Ecto neural progenitor cell (in vitro differentiated cells): ENCODE data around the gene TEX36.
"Not testable (repeated sequence)": the region's sequence is repeated elsewhere in the genome, so short reads cannot be mapped to it uniquely, and the experiment has no call there.

Source experiments
- DNase-seq: peaks from one replicate; pipeline ENCODE4 v3.0.0-alpha.2; 2018; ENCODE audit warnings: low spot score

TEX36 gene

DNA sequence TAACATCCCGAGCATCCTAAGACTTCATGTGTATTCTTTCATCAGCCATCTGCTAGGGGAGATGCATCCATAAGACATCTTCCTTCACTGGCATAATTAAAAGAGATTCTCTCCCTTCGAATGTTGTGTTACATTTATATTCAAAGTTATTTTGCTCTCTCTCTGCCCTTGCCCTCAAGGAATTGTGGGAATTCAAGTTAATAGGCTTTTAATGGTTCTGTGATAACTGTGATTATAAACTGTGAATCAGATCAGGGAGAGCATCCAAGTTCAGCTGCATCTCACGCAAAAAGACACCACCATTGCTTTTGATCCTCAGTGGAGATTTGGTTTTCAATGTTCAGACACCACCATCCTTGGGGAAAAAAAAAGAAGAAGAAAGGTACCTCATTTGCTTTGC lies 9.2 kb upstream of the TEX36 start:
- DNase-seq: no peak

DNA sequence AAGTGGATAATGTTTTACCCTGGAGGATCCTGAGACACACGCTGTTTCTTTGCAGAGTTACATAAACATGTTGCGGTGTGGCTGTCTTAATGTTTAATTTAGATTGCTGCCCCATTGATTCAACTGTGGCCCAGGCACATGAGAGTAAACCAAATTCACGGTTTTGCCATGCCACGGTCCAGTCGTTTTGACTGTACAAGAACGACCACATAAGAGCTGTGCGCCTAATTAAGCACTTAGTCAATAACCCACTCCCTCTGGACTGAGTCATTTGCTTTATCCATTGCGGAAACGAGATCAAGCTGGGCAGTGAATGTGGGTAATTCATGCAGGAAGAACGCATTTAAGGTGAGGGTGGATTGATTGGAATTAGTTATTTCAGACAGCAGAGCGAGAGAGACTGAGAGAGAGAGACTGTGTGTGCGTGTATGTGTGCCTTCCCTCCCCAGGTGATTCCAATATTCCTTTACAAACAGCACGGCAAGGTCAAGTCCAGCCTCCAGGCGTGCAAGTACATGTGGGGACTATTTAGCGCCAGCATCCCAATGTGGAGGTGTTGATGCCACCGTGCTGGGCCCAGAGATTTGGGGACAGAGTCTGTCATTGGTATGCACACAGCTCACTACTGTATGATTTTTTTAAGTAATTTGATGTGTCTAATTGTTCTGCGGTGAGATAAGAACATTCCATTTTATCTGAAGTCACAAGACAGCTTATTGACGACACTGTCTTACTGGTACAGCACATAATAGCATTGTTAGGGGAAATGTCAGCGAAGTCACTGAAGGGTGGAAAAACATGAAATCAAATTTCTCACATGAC lies 8.4 kb upstream of the TEX36 start:
- DNase-seq: no peak

DNA sequence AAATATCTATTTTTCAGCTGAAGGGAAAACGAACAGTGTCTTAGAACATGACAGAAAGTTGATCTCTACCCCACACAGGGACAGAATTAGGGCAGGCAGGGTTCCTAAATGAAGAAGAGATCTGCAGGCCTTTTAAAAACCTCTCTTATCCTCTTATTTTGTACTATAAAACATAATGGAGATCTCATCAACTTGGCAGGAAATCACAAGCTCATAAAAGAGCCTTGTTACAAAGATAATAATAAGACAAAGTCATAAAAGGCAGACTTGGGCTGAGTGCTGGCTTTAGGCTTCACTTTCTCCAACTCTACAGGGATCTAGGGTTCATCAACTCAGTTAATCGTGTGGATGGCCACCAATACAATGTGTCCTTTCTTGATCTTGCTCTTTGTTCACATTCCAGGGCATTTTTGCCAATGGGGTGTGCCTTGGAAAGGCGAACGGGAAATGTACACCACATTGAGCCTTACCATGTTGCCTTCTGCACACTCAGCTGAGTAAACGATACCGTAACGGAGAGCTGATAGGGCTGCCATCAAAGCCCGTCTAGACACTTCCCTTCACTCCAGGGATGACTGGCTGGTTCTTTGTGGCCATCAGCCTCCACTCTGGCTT lies 7.1 kb upstream of the TEX36 start:
- no peak for DNase-seq

DNA sequence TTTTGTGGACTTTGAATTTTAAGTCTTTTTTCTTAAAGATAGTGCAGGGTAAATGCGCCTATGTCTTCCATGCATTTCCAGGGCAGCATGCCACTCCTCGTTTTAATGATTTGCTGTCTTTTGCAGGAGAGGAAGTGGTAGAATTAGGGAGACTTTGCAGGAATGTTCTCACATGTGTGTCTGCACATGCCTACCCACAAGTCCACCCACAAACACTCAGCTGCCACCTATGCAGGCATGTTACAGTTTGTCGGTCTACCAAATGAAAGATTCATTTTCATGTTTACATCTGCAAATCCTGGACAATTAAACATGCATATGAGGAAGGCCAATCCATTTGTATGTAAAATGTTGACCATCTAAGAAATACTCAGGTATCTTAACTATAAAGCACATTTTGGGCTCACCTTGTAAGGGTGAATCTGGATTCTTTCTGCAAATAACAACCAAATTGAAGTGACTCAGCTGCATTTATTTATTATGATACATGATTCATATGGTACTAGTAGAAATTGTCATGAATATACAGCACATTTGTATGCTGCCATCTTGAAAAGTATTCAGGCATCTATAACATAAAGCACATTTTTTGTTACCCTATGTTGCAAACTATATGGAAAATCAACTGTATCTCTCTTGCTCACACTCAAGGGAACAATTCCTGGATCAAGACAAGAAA lies 4.7 kb upstream of the TEX36 start:
- no peak for DNase-seq

DNA sequence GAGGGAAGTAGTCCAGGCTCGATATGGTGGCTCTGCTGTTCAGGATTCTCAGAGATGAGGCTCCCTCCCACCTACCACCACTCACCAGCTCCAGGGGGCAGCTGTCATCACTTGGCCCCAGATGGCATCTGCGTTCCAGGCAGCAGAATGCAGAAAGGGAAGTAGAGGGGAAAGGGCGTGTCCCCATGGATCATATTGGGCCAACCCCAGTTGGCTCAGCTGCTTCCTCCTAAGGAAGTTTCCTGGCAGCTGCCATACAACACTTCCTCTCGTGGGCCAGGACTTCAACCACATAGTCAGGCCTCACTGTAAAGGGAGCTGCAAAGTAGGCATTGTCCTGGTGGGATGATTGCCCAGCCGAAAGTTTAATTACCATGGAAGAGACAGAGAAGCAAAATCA lies 1.6 kb upstream of the TEX36 start:
- DNase-seq: no peak

DNA sequence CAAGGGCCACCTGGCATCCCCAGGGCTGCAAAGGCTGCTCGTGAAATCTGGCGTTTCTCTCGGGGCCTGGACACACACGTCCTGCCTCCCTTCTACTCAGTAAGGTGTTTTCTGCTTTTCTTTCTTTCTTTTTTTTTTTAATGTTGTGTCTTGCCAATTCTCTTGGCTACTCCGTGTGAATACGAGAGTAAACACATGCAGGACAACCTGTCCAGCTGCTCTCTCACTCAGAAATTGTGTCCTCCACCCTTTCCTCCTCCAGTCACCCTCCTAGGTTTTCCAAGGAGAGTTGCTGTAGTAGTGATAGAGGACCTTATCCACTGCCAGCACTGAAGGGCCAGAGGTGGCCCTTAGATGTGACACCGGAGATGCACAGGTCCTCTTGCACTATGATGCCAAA lies 858 bp upstream of the TEX36 start:
- no peak for DNase-seq

DNA sequence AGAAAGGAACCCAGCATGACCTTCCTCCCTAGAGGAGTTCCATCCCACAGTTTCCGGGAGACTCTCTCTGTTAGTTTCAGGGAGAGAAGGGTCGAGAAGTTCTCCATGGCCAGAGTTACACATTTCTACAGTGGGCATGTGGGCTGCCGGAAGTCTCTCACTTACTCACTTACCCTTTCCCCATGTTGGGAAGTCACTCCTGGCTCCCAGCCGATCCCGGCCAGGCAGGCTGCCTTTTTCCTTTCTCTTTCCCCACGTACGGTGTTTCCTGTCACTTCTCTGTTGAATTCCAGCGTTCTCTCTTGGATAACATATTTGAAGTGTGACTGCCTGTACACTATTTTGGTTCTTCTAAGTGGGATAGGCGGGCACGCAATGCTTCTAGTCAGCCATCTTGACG lies 3.5 kb downstream of the TEX36 start:
- DNase-seq: no peak

DNA sequence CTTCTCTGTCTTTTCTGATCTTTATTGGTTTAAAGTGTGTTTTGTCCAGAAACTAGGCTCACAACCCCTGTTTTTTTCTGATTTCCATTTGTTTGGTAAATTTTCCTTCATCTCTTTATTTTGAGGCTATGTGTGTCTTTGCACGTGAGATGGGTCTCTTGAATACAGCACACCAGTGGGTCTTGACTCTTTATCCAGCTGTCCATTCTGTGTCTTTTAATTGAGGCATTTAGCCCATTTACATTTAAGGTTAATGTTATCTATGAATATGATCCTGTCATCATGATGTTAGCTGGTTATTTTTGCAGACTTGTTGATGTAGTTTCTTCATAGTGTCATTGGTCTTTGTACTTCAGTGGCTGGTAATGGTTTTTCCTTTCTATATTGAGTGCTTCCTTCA lies 10.1 kb downstream of the TEX36 start:
- no peak for DNase-seq

DNA sequence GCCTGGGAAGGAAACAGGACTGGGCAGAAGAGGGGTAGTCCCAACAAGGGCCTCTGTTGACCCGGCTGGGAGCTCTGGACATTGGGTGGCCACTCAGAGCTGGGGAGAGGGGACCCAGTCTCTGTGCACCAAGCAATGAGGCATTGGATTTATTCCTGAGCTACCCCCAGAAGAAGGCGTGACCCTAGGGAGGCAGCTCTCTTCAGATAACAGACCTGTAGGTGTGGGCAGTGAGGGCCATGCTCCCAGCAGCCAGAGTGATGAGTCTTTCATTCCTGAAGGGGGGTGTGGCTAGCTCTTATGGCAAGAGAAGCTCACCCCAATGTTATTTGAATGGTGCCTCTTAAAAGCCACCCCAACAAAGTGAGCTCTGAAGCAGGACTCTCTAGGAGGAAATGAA lies 20.4 kb downstream of the TEX36 start:
- DNase-seq: no peak

DNA sequence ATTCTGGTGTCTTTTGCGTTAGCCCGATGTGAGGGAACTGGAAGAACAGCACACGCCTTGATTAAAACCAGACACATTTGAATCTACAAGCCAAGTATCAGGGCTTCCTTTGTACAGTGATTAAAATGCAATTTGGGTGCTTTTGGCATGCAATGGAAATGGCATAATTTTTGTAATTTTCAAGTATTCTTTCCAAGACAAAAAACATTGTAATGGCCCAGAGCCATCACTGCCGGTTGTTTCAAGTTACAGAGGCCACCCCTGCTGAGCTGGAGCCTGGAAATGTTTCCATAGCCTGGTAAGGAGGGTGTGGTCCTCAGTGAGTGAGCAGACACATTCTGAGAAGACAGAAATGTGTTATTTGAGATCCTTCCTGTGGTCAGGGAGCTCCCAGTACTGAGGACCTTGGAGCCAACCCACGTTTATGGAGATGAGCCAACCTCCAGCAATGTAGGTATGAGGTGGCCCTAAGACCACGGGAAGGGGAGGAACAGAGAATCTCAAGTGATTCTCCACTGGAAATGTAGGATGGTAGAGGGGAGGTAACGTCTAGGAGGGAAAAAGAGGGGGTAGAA lies 20.9 kb downstream of the TEX36 start:
- DNase-seq: no peak

DNA sequence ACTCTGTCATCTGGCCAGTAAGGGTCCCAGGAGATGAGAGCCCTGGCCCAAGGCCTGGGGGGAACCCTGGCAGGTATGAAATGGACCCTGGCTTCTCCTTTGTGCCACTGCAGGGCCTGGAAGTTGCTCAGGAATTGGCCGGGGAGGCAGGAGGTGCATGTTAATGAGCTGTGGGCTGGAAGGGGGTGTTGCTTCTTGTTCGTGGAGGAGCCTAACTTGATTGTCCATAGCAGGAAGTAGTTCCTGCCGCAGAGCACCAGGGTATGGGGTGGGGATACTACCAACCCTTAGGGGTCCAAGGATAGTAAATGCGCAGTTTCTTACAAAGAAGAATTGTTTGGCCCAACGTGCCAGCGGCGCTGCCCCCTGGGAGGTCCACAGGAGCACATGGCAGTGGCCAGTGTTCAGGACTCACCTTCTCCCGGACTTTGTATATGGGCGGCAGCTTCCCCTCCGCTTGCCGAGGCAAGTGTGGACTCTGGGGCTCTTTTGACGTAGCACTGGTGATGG lies 21.5 kb downstream of the TEX36 start:
- no peak for DNase-seq

DNA sequence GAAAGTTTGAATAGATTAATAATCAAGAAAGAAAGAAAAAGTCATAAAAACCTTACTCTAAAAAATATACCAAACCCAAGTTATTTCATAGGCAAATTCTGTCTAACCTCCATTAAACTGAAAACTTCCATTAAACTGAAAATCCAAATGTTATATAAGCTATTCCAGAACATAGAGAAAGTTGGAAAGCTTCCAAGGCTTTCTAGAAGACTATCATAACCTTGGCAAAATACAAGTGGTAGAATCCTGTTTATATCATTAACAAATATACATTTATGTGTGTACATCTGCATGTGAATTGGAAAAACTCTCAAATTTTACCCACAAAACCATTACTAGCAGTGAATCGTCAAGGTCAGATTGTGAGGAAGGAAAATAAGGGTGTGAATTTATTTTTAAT lies 23.9 kb downstream of the TEX36 start:
- DNase-seq: no peak

DNA sequence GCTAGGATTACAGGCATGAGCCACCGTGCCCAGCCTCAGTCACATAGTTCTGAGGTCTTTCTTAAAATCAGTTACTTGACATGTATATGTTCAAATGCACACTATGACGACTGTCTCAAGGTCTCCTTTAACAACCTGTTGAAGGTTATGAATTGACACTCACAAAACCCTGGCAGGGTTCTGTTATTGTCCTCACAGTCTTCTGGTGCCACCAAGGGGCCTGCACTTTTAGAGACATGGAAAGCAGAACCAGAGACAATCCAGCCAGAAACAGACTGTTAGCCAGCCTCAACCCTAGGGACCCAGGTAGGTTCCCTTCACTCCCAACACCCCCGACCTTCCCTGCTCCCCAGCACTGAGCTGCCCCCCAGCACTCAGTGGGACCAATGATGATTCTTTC lies 26.4 kb downstream of the TEX36 start:
- DNase-seq: no peak

DNA sequence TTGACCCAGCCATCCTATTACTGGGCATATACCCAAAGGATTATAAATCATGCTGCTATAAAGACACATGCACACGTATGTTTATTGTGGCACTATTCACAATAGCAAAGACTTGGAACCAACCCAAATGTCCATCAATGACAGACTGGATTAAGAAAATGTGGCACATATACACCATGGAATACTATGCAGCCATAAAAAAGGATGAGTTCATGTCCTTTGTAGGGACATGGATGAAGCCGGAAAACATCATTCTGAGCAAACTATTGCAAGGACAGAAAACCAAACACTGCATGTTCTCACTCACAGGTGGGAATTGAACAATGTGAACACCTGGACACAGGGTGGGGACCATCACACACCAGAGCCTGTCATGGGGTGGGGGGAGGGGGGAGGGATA lies 29.9 kb downstream of the TEX36 start:
- not testable (repeated sequence) for DNase-seq

DNA sequence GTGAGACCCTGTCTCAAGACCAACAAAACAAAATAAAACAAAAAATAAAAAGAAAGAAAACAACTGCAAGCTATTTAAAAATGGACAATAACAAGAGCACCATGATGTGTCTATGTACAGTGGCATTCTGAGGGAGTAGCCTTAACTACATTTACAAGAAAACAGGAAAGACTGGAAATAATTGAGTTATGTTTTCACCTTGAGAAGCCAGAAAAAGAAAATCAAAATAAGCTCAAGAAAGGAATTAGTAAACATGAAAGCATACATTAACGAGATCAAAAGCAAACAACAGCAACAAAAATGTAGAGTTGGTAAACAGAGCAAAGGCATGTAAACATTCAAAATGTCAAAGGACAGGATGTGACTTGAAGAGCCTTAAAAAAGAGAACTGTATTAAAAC lies 36.7 kb downstream of the TEX36 start:
- DNase-seq: no peak

DNA sequence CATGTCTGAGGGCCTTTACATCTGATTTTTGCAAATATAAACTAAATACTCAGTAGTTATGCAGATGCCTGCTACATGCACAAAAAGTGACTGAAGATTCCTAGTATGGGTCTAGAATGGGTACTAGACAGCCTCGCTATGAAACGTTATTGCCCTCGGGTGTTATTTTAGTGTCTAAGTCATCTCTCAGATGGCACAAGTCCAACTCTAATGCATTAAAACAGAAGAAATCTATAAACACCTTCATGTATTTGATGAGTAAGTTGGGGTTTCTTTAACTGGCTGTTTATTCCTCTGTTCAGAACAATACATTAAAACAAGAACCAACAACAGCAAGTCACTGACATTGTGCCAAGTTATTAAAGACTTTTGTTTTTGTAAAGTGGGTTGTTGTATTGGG lies 41.6 kb downstream of the TEX36 start:
- no peak for DNase-seq

DNA sequence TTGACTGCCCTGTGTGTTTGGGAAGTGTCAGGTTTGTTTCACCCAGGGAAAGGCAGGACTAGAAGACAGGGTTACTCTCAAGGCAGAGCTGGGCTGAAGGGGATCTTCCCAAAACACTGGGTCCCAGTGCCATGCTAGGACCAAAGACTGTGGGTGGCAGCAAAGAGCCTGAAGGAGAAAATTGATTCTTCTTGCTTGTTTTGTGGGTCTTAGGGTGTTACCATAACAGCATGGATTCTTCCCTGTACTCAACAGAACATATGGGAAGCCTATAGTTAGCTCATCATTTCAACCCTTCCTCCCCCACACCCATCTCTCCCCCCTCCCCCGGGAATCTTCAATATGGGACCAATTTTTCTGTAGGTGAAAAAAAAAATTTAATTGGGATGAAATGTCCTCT lies 42.3 kb downstream of the TEX36 start:
- DNase-seq: no peak

DNA sequence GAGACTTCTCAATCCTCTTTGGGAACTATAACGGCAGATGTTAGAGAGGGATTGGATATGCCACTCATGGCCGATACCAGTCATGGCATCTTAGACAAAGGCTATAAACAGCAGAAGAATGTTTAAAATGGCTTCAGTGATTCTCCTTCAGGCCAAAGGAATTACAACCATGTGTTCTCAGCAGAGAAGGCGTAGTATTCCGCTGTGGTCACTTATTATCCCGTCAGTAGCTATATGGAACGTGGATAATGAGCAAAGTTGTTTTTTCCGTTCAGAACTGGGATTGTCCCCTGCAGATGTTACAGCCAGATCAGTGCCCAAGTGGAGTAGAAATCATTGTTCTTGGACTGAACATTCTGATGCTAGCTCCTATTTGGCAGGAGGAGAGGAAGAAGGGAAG lies 43.1 kb downstream of the TEX36 start:
- DNase-seq: no peak

DNA sequence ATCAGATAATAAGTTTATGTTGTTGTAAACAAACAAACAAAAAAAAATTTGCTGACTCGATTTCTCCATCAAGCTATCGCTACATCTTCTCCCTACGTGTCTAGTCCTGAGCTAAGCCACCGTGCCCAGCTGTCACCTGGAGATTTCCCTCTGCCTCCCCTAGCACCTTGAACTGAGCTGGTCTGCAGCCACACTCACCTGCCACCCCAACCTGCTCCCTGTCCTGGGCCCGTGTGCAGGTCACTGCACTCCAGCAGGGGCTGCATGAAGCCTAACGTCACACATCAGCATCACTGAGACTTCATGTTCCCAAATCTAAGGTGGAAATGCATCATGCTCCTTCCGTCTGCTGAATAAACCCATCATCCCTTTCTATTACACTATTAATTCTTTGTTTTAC lies 44.4 kb downstream of the TEX36 start:
- DNase-seq: no peak

DNA sequence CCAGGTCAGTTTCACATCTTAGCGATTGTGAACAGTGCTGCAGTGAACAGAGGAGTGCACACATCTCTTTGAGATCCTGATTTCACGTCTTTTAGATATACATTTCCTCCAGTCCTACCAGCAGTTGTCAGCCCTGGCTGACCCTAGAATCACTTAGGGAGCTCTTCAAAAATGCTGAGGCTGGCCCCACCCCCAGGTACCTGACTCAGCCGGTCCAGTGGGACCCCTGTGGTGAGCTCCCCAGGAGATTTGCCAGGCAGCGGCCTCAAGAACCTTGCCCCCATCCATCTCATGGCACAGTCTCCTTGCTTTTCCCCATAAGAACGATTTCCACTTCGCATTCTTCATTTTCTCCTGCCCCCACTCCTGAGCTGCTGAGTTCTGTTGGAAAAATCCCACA lies 45.5 kb downstream of the TEX36 start:
- no peak for DNase-seq

DNA sequence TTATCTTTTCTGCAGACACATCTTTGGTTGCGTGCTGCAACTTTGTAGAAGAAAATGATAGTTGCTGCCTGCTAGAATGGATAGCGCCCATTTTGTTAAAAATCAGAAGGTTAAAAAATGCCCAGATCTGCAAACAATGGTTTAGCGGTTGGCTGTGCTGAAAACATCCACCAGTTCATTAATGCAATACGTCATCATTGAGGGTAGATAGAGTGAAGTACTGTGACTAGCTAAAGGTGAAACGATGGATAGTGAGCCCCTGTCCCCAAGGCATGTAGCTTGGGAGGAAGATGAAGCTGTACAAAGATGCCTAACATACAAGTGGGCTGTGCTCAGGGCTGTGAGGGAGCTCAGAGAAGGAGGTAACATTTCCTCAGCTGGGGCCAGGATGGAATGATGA lies 48.4 kb downstream of the TEX36 start:
- DNase-seq: no peak

DNA sequence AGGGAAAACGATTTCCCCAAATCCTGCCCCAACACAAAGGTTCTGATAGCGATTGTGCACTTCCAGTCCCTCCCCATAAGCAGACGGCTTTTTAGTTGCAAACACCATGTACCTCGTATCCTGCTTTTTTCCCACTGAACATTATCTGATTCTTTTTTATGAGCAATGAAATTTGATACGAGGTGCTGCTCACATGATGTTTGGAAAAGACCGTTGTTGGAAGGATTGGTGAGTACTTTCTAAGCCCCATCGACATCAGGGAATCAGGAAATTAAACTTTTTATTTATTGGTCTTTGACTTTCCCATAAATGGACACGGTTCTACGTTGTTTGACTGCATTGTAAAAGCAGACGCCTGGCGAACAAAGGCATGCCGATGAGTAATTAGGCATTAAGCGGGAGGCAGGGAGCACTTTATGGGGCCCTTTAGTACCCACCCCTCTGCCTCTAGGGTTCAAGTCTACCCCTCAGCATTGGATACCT lies 49.4 kb downstream of the TEX36 start:
- no peak for DNase-seq

DNA sequence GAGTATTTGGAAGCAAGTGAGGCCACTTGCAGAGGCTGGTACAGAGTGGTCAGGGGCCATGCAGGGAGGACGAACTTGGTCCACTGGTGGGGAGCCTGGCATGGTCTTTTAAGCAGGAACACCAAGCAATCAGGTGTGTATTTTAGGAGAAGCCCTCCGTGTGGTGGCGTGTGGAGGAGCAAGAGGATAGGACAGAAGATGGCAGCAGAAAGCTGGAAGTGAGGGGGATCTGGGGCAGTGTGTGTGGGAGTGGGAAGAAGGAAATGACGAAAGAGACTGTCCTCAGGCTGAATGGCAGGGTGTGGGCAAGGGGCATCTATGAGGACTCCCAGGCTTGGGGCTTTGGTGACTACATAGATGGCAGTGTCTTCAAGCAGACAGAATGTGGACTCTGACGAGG lies 51.2 kb downstream of the TEX36 start:
- DNase-seq: no peak
